SK-N-MC (cell line): Measurements from ENCODE around the gene ST8SIA6.

ENCODE experiments used
- DNase-seq: peaks from one replicate; pipeline ENCODE4 v3.0.0-alpha.2; 2011; ENCODE audit warnings: low read depth, low spot score
- H3K27ac ChIP-seq: fragments of 200-600 bp; sonication (generic); 2 replicates; pipeline ENCODE4 v1.5.1; 2016; ENCODE audit warnings: mixed run types
- H3K36me3 ChIP-seq: fragments of 200-600 bp; sonication (generic); 2 replicates; pipeline ENCODE4 v1.6.1; 2017; ENCODE audit warnings: antibody characterized with exemption, low read length, mixed read lengths; ENCODE audit not compliant: insufficient read depth
- H3K4me3 ChIP-seq: fragments of 200-600 bp; sonication (generic); 2 replicates; pipeline ENCODE4 v1.5.1; 2016
- H3K9ac ChIP-seq: fragments of 200-600 bp; sonication (generic); 2 replicates; pipeline ENCODE4 v1.8.0; 2017; ENCODE audit warnings: mixed run types, mixed read lengths; ENCODE audit not compliant: insufficient read length
- H3K9me3 ChIP-seq: fragments of 200-600 bp; sonication (generic); 2 replicates; pipeline ENCODE4 v1.6.1; 2017; ENCODE audit warnings: low read depth, mild to moderate bottlenecking, antibody characterized with exemption, low read length, moderate library complexity, mixed read lengths
- EZH2 ChIP-seq: fragments of 200-600 bp; sonication (generic); IDR thresholded peaks from one replicate; pipeline ENCODE4 v1.6.1; 2017; ENCODE audit warnings: antibody characterized with exemption
- FOXP2 ChIP-seq: optimal IDR thresholded peaks from 2 replicates; pipeline ENCODE3; 2011; ENCODE audit warnings: mild to moderate bottlenecking, moderate library complexity; ENCODE audit not compliant: insufficient read depth; ENCODE audit errors: extremely low read length, control extremely low read depth
- POLR2AphosphoS5 ChIP-seq: IDR thresholded peaks from 2 replicates; pipeline ENCODE4 v1.6.1; 2012; ENCODE audit warnings: mild to moderate bottlenecking, low read depth, low read length, borderline replicate concordance

The ST8SIA6 gene

GRCh38 chr10:17394854-17395253, 59.5 kb downstream of the ST8SIA6 start:
- no peaks in the 10 kb centered on the region for H3K9me3 ChIP-seq
- H3K4me3 ChIP-seq: no peak overlapping the region
- H3K36me3 ChIP-seq: no peaks in the 10 kb centered on the region
- no peak overlapping the region for H3K9ac ChIP-seq
- TF ChIP-seq POLR2AphosphoS5: no peak
- no peak for TF ChIP-seq EZH2
- no peak for TF ChIP-seq FOXP2
- no peak for DNase-seq
- no peak overlapping the region for H3K27ac ChIP-seq

GRCh38 chr10:17387861-17388503, 66.4 kb downstream of the ST8SIA6 start:
- no peaks in the 10 kb centered on the region for H3K9me3 ChIP-seq
- TF ChIP-seq FOXP2: no peak
- TF ChIP-seq EZH2: no peak
- no peak for TF ChIP-seq POLR2AphosphoS5
- no peak overlapping the region for H3K9ac ChIP-seq
- H3K27ac ChIP-seq: no peak overlapping the region
- DNase-seq: no peak
- H3K4me3 ChIP-seq: no peak overlapping the region
- no peaks in the 10 kb centered on the region for H3K36me3 ChIP-seq

- no peak for DNase-seq
- Histone ChIP-seq H3K4me3 (no peak overlapping the region), H3K9me3 (no peaks in the 10 kb centered on the region), H3K27ac (no peak overlapping the region), H3K36me3 (no peaks in the 10 kb centered on the region), H3K9ac (no peak overlapping the region)
- TF ChIP-seq FOXP2: no peak
- TF ChIP-seq EZH2: no peak
- TF ChIP-seq POLR2AphosphoS5: no peak
These were observed 67.7 kb downstream of the ST8SIA6 start for GRCh38 chr10:17386616-17387075.

DNA sequence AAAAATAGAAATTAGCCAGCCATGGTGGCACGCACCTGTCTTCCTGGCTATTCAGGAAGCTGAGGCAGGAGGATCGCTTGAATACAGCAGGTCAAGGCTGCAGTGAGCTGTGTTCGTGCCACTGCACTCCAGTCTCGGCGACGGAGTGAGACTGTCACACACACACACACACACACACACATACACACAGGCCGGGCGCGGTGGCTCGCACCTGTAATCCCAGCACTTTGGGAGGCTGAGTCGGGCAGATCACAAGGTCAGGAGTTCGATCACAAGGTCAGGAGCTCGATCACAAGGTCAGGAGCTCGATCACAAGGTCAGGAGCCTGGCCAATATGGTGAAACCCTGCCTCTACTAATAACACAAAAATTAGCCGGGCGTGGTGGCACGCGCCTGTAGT, 68.4 kb downstream of the ST8SIA6 start:
- Histone ChIP-seq H3K4me3 (no peak overlapping the region), H3K9ac (no peak overlapping the region), H3K36me3 (no peaks in the 10 kb centered on the region), H3K9me3 (no peaks in the 10 kb centered on the region), H3K27ac (no peak overlapping the region)
- TF ChIP-seq EZH2 (no peak), FOXP2 (no peak), POLR2AphosphoS5 (no peak)
- no peak for DNase-seq

DNA sequence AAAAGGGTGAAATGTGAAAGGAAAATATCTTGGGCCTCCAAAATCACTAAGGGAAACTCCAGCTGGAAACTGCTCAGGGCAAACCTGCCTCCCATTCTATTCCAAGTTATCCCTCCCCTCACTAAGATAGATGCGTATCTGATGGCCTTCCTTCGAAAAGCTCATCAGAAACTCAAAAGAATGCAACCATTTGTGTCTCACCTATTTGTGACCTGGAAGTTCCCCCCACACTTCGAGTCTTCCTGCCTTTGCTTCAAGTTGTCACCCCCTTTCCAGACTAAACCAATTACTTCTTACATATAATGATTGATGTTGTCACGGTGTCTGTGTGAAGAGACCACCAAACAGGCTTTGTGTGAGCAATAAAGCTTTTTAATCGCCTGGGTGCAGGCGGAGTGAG, 69.3 kb downstream of the ST8SIA6 start:
- H3K27ac ChIP-seq: no peak overlapping the region
- DNase-seq: no peak
- no peak overlapping the region for H3K4me3 ChIP-seq
- no peaks in the 10 kb centered on the region for H3K36me3 ChIP-seq
- TF ChIP-seq POLR2AphosphoS5 (no peak), EZH2 (no peak), FOXP2 (no peak)
- H3K9ac ChIP-seq: no peak overlapping the region
- H3K9me3 ChIP-seq: no peaks in the 10 kb centered on the region

- no peak overlapping the region for H3K9ac ChIP-seq
- H3K27ac ChIP-seq: no peak overlapping the region
- no peak for DNase-seq
- no peaks in the 10 kb centered on the region for H3K9me3 ChIP-seq
- TF ChIP-seq FOXP2 (no peak), EZH2 (no peak), POLR2AphosphoS5 (no peak)
- H3K36me3 ChIP-seq: no peaks in the 10 kb centered on the region
- H3K4me3 ChIP-seq: no peak overlapping the region
These were observed 70.4 kb downstream of the ST8SIA6 start for GRCh38 chr10:17383801-17384555.

DNA sequence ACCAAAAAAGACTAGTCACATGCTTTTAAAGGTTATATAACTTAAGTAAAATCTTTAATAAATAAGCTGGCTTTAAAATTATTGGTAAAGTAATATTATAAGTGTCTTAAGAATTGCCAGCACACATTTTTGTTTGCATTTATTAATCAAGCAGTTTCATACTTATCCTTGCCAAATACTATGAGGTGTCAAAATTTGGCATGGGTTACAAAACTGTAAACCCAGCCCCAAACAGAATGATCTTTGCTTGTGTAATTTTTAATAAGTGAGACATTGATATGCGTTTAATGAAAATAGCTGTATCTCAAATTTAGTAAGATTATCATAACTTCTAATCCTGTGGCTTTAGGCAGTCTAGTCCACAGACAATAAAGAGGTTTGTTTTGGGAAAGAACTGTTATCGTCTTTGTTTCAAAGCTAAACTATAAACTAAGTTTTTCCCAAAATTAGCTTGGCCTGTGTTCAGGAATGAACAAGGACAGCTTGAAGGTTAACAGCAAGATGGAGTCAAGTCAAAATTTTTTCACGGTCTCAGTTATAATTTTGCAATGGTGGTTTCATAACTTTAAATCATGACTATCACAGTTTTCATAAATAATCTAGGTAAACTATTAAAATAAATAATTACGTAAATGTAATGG, 72.8 kb downstream of the ST8SIA6 start:
- no peak overlapping the region for H3K4me3 ChIP-seq
- no peak overlapping the region for H3K9ac ChIP-seq
- no peak for DNase-seq
- no peak for TF ChIP-seq EZH2
- TF ChIP-seq FOXP2: no peak
- no peak for TF ChIP-seq POLR2AphosphoS5
- no peaks in the 10 kb centered on the region for H3K9me3 ChIP-seq
- H3K27ac ChIP-seq: no peak overlapping the region
- no peaks in the 10 kb centered on the region for H3K36me3 ChIP-seq

DNA sequence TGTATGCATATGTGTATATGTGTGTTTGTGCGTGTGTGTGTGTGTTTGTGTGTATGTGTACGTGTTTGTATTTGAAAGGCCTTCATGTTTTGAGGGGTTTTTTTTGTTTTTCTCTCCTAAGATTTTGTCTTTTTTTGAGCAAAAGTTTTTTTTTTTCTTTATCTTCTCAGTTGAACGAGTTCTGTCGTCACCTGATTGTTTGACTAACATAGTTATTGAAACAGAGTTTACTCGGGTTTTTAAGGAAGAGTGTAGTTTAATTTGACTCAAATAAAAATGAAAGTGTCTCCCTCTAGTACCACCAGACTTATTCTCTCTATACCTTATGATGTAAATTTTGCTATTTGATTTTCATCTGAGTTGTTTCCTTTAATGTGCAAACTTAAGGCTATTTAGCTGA, 73.5 kb downstream of the ST8SIA6 start:
- H3K27ac ChIP-seq: no peak overlapping the region
- H3K9me3 ChIP-seq: no peaks in the 10 kb centered on the region
- H3K9ac ChIP-seq: no peak overlapping the region
- TF ChIP-seq POLR2AphosphoS5 (no peak), FOXP2 (no peak), EZH2 (no peak)
- H3K36me3 ChIP-seq: no peaks in the 10 kb centered on the region
- no peak overlapping the region for H3K4me3 ChIP-seq
- no peak for DNase-seq

DNA sequence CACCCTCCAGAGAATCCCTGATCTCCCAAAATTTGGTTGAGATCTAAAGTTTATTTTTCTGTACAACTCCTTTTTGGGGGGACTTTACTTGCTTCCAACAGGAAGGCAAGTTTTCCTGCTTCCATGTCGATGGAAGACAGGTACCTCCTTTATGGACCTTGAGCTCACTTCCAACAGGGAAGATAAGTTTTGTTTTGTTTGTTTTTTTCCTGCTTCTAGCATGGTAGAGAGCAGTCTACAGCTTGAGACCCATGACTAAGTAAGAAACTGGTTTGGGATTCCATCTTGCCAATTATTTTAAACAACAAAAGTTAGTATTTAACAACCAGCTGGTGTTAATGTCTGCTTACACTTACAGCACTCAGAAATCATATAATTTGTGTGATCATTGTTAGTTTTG, 74.4 kb downstream of the ST8SIA6 start:
- DNase-seq: no peak
- Histone ChIP-seq H3K27ac (no peak overlapping the region), H3K9me3 (no peaks in the 10 kb centered on the region), H3K4me3 (no peak overlapping the region), H3K36me3 (no peaks in the 10 kb centered on the region), H3K9ac (no peak overlapping the region)
- TF ChIP-seq EZH2 (no peak), POLR2AphosphoS5 (no peak), FOXP2 (no peak)
